BLaER1 treated with 17β-estradiol and CSF1 and Interleukin-3, amounts not matched to agents 10 nM and 100 nM (cell line): ENCODE data around the gene NEUROD2.
"Not testable (repeated sequence)": the region's sequence is repeated elsewhere in the genome, so short reads cannot be mapped to it uniquely, and the experiment has no call there.

Source experiments
- H3K27ac ChIP-seq, 11 experiments: shearing (Covaris generic); formaldehyde crosslinking; 2 replicates each; pipeline ENCODE4 v1.8.1; 2022
- H3K27me3 ChIP-seq, 11 experiments: shearing (Covaris generic); formaldehyde crosslinking; 2 replicates each; pipeline ENCODE4 v1.8.1; 2022
- H3K36me3 ChIP-seq, 11 experiments: shearing (Covaris generic); formaldehyde crosslinking; 2 replicates each; pipeline ENCODE4 v1.8.1; 2022
- H3K4me1 ChIP-seq, 10 experiments: shearing (Covaris generic); formaldehyde crosslinking; 2 replicates each; pipeline ENCODE4 v1.8.1; 2022
- H3K4me2 ChIP-seq, 11 experiments: shearing (Covaris generic); formaldehyde crosslinking; 2 replicates each; pipeline ENCODE4 v1.8.1; 2022
- H3K4me3 ChIP-seq, 10 experiments: shearing (Covaris generic); formaldehyde crosslinking; 2 replicates each; pipeline ENCODE4 v1.8.1; 2022
- H3K9ac ChIP-seq, 11 experiments: shearing (Covaris generic); formaldehyde crosslinking; 2 replicates each; pipeline ENCODE4 v1.8.1; 2022
- H3K9me3 ChIP-seq, 11 experiments: shearing (Covaris generic); formaldehyde crosslinking; replicated peaks in 1 of 11; 2 replicates each; pipeline ENCODE4 v1.8.1; 2022
- H4K20me1 ChIP-seq, 11 experiments: shearing (Covaris generic); formaldehyde crosslinking; 2 replicates each; pipeline ENCODE4 v1.8.1; 2022
- Cebpa-rat ChIP-seq, 11 experiments: shearing (Covaris generic); IDR thresholded peaks; 2 replicates each; pipeline ENCODE4 v1.8.1; 2022

NEUROD2 gene

DNA sequence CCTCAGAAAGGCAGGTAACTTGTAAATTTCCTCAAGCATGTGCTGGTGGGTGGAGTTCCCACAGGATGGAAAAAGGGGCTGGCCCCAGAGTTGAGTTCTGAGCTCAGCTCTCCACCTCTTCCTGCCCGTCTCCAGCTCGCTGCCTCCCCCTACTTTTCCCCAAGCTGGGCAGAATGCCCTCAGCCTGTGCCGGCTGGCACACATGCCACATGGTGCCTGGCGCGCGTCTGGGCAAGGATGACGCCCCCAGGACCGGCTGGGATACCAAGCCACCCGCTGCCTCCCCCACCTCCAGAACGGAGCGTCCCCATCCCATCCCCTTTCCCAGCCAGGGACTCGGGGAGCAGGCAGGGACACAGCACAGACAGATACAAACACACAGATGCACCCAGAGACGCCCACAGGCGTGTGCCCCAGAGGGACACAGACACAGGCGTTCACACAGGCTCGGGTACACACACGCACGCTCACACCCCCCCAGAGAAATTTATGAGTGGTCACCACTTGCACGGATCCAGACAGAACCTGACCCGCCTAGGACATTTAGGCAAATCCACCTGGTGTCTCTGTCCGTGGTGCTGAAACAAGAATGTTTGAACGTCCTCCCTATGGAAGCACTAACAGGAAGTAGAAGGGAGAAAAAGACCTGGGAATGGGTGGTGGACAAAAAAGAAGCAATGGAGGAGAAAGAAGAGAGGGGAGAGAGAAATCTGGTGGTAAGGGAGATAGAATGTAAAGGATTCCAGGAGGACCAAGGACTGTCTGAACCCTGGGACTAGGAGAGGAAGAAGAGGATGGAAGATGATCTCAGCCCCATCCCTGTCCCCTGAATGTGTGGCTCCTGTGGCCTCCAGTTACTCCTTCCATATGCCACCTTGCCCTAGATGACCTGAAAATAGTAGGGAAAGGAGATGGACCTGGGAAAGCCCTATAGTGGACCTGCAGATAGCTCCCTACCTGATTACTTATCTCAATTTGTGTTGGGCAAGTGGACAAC lies 15.5 kb downstream of the NEUROD2 start:
- TF ChIP-seq Cebpa-rat (IDR thresholded peaks at IDR 0.05): no peak
- H3K9me3 ChIP-seq: no peaks in the 10 kb centered on the region
- 0 out of 20 replicates have a peak, but pooled peaks cover 0 to 4% (median 0%) of the 10 kb centered on the region in 10 experiments for H3K4me1 ChIP-seq
- H3K4me3 ChIP-seq: no peak overlapping the region
- no peaks in the 10 kb centered on the region for H3K36me3 ChIP-seq
- H3K27me3 ChIP-seq: peaks cover 60 to 73% (median 69%) of the 10 kb centered on the region in 11 experiments
- H3K4me2 ChIP-seq: no peak overlapping the region
- H4K20me1 ChIP-seq: peaks cover 0 to 58% (median 24%) of the 10 kb centered on the region in 11 experiments; a peak in 15 of 22 replicates
- H3K9ac ChIP-seq: no peak overlapping the region
- no peak overlapping the region for H3K27ac ChIP-seq

DNA sequence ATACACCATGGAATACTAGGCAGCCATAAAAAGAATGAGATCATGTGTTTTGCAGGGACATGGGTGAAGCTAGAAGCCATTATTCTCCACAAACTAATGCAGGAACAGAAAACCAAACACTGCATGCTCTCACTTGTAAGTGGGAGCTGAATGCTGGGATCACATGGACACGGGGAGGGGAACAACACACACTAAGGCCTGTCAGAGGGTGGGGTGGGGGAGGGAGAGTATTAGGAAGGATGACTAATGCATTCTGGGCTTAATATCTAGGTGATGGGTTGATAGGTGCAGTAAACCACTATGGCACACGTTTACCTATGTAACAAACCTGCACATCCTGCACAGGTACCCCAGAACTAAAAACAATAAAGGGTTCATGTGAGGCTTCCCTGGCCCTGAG lies 17.5 kb downstream of the NEUROD2 start:
- not testable (repeated sequence) for H3K4me1 ChIP-seq, H3K9ac ChIP-seq, H3K4me3 ChIP-seq, H3K36me3 ChIP-seq, H3K9me3 ChIP-seq, H3K27ac ChIP-seq, H3K4me2 ChIP-seq
- peaks cover 0 to 38% (median 11%) of the 10 kb centered on the region in 11 experiments; a peak in 14 of 22 replicates for H4K20me1 ChIP-seq
- H3K27me3 ChIP-seq: peaks cover 39 to 52% (median 48%) of the 10 kb centered on the region in 11 experiments

DNA sequence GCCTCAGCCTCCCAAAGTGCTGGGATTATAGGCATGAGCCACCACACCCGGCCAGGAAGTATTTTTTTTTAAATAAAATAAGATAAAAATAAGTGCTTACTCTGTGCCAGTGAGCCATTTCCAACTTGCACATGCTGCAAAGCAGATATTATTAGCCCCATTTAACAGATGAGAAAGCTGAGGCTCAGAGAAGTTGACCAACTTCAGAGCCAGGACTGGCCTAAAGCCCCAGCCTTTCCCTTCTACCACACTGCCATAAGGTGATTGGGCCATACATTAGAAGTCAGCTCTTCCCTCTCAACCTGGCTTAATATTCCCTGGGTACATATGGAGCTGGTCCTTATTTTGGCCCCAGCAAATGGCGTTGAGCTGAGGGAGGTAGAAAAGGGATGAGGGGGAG lies 25.1 kb downstream of the NEUROD2 start:
- Histone ChIP-seq H4K20me1 (peaks cover 0 to 2% (median 0%) of the 10 kb centered on the region in 11 experiments; a peak in 1 of 22 replicates), H3K9me3 (no peaks in the 10 kb centered on the region), H3K27me3 (no peaks in the 10 kb centered on the region; a peak in 1 of 22 replicates), H3K4me3 (no peak overlapping the region), H3K4me1 (no peaks in the 10 kb centered on the region), H3K4me2 (no peak overlapping the region), H3K27ac (no peak overlapping the region), H3K36me3 (no peaks in the 10 kb centered on the region), H3K9ac (no peak overlapping the region)
- no peak for TF ChIP-seq Cebpa-rat (IDR thresholded peaks at IDR 0.05)

DNA sequence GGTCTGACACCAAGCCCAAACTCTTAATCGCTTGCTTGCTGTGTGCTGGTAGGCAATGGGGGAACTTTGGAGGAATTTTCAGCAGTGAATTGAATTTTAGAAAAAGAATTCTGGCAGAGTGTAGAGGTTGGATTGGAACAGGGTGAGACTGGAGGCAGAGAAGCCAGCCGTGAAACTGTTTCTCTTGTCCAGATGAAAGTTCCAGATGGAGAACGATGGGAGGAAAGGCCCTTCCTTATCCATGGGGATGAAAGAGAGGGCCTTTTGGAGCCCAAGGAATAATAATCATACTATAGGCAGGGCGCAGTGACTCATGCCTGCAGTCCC lies 26.0 kb downstream of the NEUROD2 start:
- Histone ChIP-seq H3K36me3 (no peaks in the 10 kb centered on the region), H3K9me3 (no peaks in the 10 kb centered on the region), H3K4me2 (no peak overlapping the region), H3K4me3 (no peak overlapping the region), H3K27ac (no peak overlapping the region), H4K20me1 (0 out of 22 replicates have a peak, but pooled peaks cover 0 to 2% (median 0%) of the 10 kb centered on the region in 11 experiments), H3K4me1 (peaks cover 0 to 4% (median 2%) of the 10 kb centered on the region in 10 experiments; a peak in 8 of 20 replicates), H3K27me3 (no peaks in the 10 kb centered on the region; a peak in 1 of 22 replicates), H3K9ac (no peak overlapping the region)
- no peak for TF ChIP-seq Cebpa-rat (IDR thresholded peaks at IDR 0.05)

DNA sequence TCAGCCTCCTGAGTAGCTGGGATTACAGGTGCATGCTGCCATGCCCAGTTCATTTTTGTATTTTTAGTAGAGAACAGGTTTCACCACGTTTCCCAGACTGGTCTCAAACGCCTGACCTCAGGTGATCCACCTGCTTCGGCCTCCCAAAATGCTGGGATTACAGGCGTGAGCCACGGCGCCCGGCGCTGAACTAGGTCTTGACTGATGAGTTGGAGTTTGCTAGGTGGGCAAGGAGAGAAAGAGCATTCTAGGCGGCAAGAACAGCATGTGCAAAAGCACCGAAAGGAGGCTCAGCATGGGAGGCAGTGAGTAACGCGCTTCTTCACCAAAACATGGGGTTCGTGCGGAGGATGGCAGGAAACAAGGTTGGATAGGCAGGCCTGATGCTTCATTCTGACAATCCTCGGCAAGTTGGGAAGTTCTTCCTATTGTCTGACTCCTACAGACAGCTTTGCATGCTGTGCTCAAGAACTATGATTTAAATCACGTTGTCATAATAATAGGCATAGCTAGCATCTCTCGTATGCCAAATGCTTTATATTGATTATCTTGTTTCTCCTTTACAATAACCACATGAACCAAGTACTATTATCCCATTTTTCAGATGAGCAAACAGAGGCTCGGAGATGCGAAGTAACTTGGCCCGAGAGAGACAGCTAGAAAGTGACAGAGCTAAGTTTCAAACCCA lies 26.5 kb downstream of the NEUROD2 start:
- peaks cover 0 to 2% (median 0%) of the 10 kb centered on the region in 11 experiments; a peak in 1 of 22 replicates for H4K20me1 ChIP-seq
- no peak overlapping the region for H3K4me2 ChIP-seq
- H3K9me3 ChIP-seq: no peaks in the 10 kb centered on the region
- no peaks in the 10 kb centered on the region for H3K36me3 ChIP-seq
- no peak for TF ChIP-seq Cebpa-rat (IDR thresholded peaks at IDR 0.05)
- peaks cover 0 to 10% (median 6%) of the 10 kb centered on the region in 10 experiments; a peak in 16 of 20 replicates for H3K4me1 ChIP-seq
- no peak overlapping the region for H3K4me3 ChIP-seq
- no peaks in the 10 kb centered on the region; a peak in 1 of 22 replicates for H3K27me3 ChIP-seq
- H3K27ac ChIP-seq: no peak overlapping the region
- H3K9ac ChIP-seq: no peak overlapping the region

DNA sequence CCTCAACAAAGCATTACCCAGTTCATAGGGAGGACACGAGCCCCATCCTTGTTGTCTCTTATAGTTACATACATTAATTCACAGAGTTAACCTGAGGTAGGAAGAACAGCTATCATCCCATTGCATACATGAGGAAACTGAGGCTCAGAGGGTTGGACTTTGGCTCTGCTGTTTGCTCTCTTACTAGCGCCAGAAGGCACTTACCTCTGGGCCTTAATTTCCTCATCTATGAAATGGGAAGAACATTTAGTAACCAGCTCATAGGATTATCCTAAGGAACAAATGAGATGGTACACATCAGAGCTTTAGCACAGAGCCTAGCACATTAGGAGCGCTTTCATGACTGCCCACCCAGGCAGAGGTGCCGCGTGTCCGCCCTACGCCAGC lies 27.6 kb downstream of the NEUROD2 start:
- Histone ChIP-seq H4K20me1 (peaks cover 0 to 2% (median 0%) of the 10 kb centered on the region in 11 experiments; a peak in 1 of 22 replicates), H3K4me2 (no peak overlapping the region), H3K27me3 (no peaks in the 10 kb centered on the region; a peak in 1 of 22 replicates), H3K27ac (no peak overlapping the region), H3K4me3 (no peak overlapping the region), H3K9ac (no peak overlapping the region), H3K36me3 (no peaks in the 10 kb centered on the region), H3K9me3 (no peaks in the 10 kb centered on the region), H3K4me1 (peaks cover 0 to 16% (median 13%) of the 10 kb centered on the region in 10 experiments; a peak in 16 of 20 replicates)
- TF ChIP-seq Cebpa-rat (IDR thresholded peaks at IDR 0.05): no peak

DNA sequence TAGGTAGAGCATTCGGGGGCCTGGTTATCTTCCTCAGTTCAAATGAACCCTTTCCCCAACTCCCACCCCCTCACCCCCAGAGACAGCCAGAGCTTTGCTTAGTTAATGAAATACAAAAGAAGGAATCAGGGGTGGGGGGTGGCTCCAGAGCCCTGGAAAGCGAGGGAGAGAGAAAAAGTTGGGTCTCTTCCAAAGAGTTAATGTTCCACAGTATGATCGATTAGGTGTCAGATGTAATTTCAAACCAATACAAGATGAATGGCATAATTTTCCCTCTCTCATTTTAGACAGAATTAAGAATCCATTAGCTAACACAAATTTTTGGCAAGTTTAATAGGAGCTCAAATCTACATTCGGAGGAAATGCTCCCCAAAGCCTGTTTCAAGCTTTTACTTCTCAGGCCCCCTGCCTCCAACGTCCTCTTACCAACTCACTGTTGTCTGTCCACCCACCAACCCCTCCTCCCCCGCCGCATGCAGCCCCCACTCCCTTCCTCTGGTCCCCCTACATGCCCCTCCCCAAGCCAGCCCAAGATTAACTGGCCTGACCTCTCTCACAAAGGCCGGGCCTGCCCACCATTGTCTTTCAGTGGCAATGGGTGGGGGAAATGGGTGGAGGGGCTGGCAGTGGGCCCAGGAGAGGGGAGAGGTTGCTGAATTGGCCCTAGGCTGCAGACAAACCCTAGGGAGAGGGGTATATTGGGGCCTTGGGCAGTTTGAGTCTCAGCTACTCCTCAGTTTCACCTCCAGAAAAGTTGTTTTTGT lies 28.2 kb downstream of the NEUROD2 start:
- Histone ChIP-seq H3K4me1 (peaks cover 0 to 16% (median 13%) of the 10 kb centered on the region in 10 experiments; a peak in 16 of 20 replicates), H3K27ac (no peak overlapping the region), H3K4me2 (no peak overlapping the region), H3K27me3 (no peaks in the 10 kb centered on the region; a peak in 1 of 22 replicates), H3K36me3 (no peaks in the 10 kb centered on the region), H3K9ac (no peak overlapping the region), H4K20me1 (peaks cover 0 to 2% (median 0%) of the 10 kb centered on the region in 11 experiments; a peak in 1 of 22 replicates), H3K4me3 (no peak overlapping the region), H3K9me3 (no peaks in the 10 kb centered on the region)
- no peak for TF ChIP-seq Cebpa-rat (IDR thresholded peaks at IDR 0.05)

DNA sequence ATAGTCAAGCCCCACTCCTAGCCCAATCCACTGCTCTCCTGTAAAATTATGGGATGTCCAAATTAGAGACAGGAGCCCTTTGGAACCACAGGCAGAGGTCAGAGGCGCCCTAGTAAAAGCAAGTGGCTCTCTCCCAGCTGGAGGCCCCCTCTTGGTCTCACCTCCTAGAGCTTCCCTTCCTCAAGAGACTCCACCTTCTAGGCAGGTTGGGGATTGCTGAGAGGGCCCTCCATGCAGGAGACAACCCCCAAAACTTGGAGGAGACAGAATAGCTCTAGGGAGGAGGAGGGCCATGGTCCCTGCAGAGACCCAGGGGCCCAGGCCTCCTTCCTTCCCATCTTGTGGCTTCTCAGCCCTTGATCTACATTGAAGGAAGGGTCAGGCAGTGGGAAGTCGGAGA lies 29.4 kb downstream of the NEUROD2 start:
- Histone ChIP-seq H3K4me1 (peaks cover 4 to 26% (median 21%) of the 10 kb centered on the region in 10 experiments; a peak in 17 of 20 replicates), H3K27me3 (no peaks in the 10 kb centered on the region; a peak in 1 of 22 replicates), H4K20me1 (peaks cover 0 to 2% (median 0%) of the 10 kb centered on the region in 11 experiments; a peak in 1 of 22 replicates), H3K4me3 (no peak overlapping the region), H3K36me3 (no peaks in the 10 kb centered on the region), H3K4me2 (no peak overlapping the region), H3K27ac (no peak overlapping the region), H3K9me3 (no peaks in the 10 kb centered on the region), H3K9ac (no peak overlapping the region)
- TF ChIP-seq Cebpa-rat (IDR thresholded peaks at IDR 0.05): no peak
